ENCODE measurements around the gene TPSB2.
"Not testable (repeated sequence)": the region's sequence is repeated elsewhere in the genome, so short reads cannot be mapped to it uniquely, and the experiment has no call there.

- TF ChIP-seq CTCF (IDR thresholded peaks at IDR 0.05); ZFX (IDR thresholded peaks at IDR 0.05; ENCODE audit: borderline replicate concordance): not testable (repeated sequence)
Observed at GRCh38 chr16:1238909-1239308, 8.9 kb upstream of the TPSB2 start.
